HG02623 (cell line): ENCODE measurements around the gene CNEP1R1.
"Not testable (repeated sequence)": the region's sequence is repeated elsewhere in the genome, so short reads cannot be mapped to it uniquely, and the experiment has no call there.

Experiments
- ATAC-seq: cut with Tn5 transposase; IDR thresholded peaks from one replicate; pipeline ENCODE4 v1.9.1; 2021; ENCODE audit warnings: moderate library complexity; ENCODE audit not compliant: unreplicated experiment

Gene CNEP1R1

DNA sequence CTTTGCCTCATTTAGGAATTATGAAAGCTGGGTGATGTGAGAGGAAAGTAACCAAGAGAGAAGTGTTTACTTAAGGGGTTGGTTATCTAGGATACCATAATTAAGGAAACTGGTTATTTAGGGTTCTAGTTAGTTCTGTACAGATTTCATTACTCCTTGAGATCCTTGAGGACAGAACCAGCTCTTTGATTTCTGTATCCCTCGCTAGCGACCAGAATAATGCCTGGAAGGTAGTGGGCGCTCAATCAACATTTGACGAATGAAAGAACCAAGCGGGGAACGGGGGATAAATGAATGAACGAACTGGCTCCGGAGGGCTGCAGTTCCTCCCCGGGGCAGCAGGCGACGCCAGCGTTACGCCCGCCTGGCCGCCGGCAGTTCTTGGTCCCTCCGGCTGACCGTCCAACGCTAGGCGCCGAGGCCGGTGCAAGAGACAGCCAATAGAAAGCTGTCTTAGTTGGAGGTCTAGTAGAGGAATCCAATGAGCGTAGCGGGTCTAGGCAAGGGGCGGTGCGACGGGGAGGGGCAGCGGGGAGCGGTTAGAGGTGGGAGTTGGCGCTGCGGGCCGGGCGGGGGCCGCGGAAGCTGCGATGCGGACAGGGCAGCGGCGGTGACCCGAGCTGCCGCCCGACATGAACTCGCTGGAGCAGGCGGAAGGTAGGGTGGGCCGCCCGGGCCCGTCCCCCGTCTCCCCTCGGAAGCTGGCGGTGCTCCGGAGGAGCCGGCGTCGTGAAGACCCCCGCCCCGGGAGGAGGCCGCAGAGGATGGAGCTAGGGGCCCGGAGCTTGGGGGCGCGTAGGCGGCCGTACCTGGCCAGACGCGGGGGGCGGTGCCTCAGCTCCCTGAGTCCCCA is at the start of gene CNEP1R1:
TSS of gene CNEP1R1 (plus strand) at position 542 of the 853 bp plus-strand sequence. CDS start at position 633, 91 bp downstream.
- peak; percentile 99 for ATAC-seq

- ATAC-seq, result no peak
Measured at GRCh38 chr16:49977427-49977826, 47.6 kb upstream of the CNEP1R1 start.

GRCh38 chr16:49978569-49979326 is 46.3 kb upstream of the CNEP1R1 start:
- ATAC-seq, result no peak

DNA sequence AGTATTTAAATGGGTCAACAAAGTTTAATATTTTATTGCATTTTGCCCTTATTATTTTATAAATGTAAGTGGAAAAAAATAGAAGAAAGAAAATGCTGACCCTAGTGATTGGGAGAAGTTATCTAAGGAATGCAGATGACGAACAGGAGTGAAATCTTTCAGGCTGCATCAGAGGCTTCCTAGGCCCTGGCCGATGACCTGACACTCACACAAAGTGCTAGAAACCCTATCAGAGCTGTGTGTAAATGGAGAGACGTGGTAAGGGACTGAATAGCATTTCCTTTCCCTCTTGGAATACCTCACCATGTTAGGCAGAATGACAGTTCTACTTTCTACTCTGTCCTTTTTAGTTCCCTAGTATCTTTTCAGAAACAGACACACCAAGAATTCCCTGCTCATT is 44.9 kb upstream of the CNEP1R1 start:
- no peak for ATAC-seq

DNA sequence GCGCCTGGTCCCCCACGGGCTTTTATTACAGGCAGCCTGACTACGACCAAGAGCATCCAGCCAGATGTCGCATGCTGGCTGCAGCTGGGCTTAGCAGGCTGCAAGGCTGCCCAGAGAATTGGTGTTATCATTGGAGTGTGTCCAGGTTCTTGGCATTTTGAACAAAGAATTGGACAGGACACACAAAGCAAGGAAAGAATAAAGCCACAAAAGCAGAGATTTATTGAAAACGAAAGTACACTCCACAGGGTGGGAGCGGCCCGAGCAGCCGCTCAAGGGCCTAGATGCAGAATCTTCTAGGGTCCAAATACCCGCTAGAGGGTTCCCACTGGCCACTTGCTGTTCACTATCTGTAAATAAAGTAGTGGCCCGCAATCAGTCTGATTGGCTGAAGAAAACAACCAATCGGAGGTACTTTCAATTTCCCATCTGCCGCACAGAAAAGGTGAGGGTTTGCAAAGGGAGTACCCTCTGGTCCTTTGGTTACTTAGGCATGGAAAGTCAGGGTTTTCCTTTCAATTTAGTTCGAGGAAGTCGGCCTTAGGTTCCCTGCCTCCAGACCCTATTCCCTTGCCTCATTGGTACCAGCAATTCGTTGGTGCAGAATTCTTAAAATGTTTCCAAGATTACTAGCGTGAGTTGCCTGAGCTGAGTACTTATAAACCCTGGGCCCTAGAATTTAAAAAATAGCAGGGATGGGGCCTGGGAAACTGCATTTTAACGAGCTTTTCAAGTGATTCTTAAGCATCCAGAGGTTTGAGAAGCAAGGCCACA is 38.5 kb upstream of the CNEP1R1 start:
- no peak for ATAC-seq

DNA sequence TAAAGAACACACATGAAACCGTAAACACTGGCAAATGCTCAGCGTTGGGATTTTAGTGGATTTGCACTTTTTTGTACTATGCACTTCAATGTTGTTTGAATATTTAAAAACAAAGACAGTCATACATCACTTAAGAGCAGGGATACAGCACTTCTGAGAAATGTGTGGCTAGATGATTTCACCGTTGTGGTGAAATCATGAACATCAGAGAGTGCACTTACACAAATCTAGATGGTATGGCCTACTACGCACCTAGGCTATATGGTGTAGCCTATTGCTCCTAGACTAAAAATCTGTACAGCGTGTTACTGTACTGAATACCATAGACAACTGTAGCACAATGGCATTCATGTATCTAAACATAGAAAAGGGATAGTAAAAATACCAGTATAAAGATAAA is 37.6 kb upstream of the CNEP1R1 start:
- ATAC-seq, result no peak

GRCh38 chr16:49992825-49993224 is 32.2 kb upstream of the CNEP1R1 start:
- no peak for ATAC-seq

GRCh38 chr16:49993579-49993978 is 31.4 kb upstream of the CNEP1R1 start:
- no peak for ATAC-seq

- ATAC-seq, result no peak
Measured at GRCh38 chr16:49994006-49994405, 31.0 kb upstream of the CNEP1R1 start.

- no peak for ATAC-seq
Measured at GRCh38 chr16:49995720-49996119, 29.3 kb upstream of the CNEP1R1 start.

DNA sequence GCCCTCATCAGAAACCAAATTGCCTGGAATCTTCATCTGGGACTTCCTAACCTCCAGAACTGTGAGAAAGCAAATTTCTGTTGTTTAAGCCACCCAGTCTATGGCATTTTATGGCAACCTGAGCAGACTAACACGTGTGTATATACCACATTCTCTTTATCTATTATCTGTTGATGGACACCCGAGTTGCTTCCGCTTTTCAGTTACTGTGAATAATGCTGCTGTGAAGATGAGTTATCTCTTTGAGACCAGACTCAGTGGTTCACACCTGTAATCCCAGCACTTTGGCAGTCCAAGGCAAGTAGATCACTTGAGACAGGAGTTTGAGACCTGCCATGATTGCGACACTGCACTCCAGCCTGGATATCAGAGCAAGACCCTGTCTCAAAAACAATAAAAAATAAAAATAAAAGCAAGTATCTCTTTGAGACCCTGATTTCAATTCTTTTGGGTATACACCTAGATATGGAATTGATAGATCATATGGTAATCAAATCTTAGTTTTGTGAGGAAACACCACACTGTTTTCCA is 27.2 kb upstream of the CNEP1R1 start:
- ATAC-seq, result no peak

DNA sequence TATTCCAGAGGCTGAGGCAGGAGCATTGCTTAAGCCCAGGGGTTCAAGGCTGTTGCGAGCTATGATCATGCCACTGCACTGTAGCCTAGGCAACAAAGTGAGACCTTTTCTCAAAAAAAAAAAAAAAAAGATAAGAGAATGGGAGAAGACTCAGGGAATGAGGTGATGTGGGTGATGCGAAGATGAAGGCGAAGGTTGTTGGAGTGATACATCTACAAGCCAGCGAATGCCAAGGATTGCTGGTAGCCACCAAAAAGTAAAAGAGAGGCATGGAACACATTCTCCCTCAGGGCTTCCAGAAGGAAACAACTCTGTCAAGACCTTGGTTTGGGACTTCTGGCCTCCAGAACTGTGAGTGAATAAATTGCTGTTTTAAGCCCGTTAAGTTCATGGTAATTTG is 26.0 kb upstream of the CNEP1R1 start:
- no peak for ATAC-seq

- ATAC-seq, result no peak
Measured at GRCh38 chr16:50001144-50001543, 23.9 kb upstream of the CNEP1R1 start.

- no peak for ATAC-seq
Measured at GRCh38 chr16:50002190-50002589, 22.8 kb upstream of the CNEP1R1 start.

DNA sequence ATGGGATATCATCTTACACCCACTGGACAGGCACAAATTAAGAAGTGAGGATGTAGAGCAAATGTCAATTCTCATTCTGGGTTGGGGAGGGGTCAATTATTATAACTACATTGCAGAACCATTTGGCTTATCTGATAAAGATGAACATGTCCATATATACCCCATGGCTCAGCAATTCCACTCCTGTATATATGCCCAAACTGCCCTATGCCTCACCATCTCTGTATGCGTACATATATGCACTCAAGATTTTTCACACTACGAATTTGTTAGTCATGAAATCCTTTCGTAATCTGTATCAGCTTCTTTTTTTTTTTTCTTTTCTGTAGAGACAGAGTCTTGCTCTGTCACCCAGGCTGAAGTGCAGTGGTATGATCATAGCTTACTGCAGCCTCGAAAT is 20.8 kb upstream of the CNEP1R1 start:
- no peak for ATAC-seq

GRCh38 chr16:50006964-50007363 is 18.1 kb upstream of the CNEP1R1 start:
- no peak for ATAC-seq

GRCh38 chr16:50007744-50008143 is 17.3 kb upstream of the CNEP1R1 start:
- ATAC-seq, result no peak

- ATAC-seq, result no peak
Measured at GRCh38 chr16:50010212-50010611, 14.8 kb upstream of the CNEP1R1 start.

DNA sequence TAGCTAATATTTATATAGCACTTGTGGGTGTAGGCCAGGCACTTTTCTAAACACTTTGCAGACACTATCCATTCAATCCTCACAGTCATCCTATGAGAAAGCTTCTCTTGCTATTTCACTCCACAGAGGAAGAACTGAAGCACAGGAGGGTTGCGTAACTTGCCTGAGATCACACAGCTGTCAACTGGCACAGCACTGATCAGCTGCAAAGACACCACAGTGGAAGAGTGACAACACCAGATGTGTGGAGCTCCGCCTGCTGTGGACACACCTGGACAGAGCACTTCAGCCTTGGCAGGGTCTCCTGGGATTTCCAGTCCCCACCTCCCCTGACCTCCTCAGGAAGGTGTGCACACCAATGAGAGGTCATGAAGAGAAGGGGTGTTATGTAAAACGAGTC is 13.3 kb upstream of the CNEP1R1 start:
- no peak for ATAC-seq

- no peak for ATAC-seq
Measured at GRCh38 chr16:50012182-50012581, 12.8 kb upstream of the CNEP1R1 start.

- not testable (repeated sequence) for ATAC-seq
Measured at GRCh38 chr16:50014211-50014610, 10.8 kb upstream of the CNEP1R1 start.
